GM12891 (cell line): ENCODE data around the gene SLC12A6.

ENCODE experiments used
- PAX5 ChIP-seq: IDR thresholded peaks from 2 replicates; pipeline ENCODE4 v1.6.1; 2011; ENCODE audit warnings: low read length, moderate library complexity, mild to moderate bottlenecking; ENCODE audit not compliant: insufficient read depth, severe bottlenecking
- POLR2A ChIP-seq: IDR thresholded peaks from 2 replicates; pipeline ENCODE4 v1.6.1; 2011; ENCODE audit warnings: low read depth, low read length, control low read depth
- POLR2AphosphoS5 ChIP-seq: IDR thresholded peaks from 2 replicates; pipeline ENCODE4 v1.6.1; 2011; ENCODE audit warnings: low read depth, low read length, control low read depth
- SPI1 ChIP-seq: IDR thresholded peaks from 2 replicates; pipeline ENCODE4 v1.6.1; 2011; ENCODE audit warnings: low read depth, low read length, control low read depth
- TAF1 ChIP-seq: IDR thresholded peaks from 2 replicates; pipeline ENCODE4 v1.6.1; 2011; ENCODE audit warnings: low read depth, low read length, control low read depth

DNA sequence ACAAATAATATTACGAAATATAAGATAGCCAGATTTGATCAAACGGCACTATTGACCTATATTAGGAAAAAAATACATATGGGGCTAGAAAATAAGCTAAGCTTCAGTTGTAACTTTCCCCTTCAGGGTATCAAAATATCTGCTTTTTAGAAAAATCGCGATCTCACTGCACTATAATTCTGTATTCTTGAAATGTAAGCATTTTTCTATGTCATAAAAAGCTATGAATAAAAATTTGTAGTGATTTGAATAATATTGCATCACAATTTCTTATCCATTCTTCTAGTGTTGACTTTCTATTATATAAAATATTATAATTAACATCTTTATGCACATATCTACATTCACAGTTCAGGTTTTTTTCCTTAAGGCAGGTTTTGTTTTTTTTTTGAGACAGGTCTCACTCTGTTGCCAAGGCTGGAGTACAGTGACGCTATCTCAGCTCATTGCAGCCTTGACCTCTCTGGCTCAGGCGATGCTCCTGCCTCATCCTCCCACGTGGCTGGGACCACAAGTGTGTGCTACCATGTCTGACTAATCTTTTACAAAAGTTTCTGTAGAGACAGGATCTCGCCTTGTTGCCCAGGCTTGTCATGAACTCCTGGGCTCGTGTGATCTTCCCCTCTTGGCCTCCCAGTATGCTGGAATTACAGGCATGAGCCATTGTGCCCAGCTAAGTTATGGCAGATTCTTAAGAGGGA lies 91.2 kb downstream of the SLC12A6 start:
- TF ChIP-seq POLR2A (no peak), SPI1 (no peak), POLR2AphosphoS5 (no peak), TAF1 (no peak), PAX5 (no peak)
